IMR-90 (cell line): Measurements from ENCODE around the gene BAIAP2.

ENCODE experiments used
- BHLHE40 ChIP-seq: fragments of 150-350 bp; IDR thresholded peaks from 2 replicates; pipeline ENCODE4 v1.6.1; 2016; ENCODE audit warnings: mild to moderate bottlenecking, low read depth, low read length
- CEBPB ChIP-seq: IDR thresholded peaks from 2 replicates; pipeline ENCODE4 v1.6.1; 2012; ENCODE audit warnings: low read depth, low read length, improper control_type of control experiment
- CHD1 ChIP-seq: IDR thresholded peaks from 2 replicates; pipeline ENCODE4 v1.6.1; 2012; ENCODE audit warnings: low read depth, low read length, improper control_type of control experiment
- MAFK ChIP-seq: IDR thresholded peaks from 2 replicates; pipeline ENCODE4 v1.6.1; 2012; ENCODE audit warnings: low read depth, low read length, improper control_type of control experiment
- MAZ ChIP-seq: IDR thresholded peaks from 2 replicates; pipeline ENCODE4 v1.6.1; 2012; ENCODE audit warnings: low read depth, mild to moderate bottlenecking, low read length, improper control_type of control experiment, moderate library complexity, borderline replicate concordance
- MXI1 ChIP-seq: IDR thresholded peaks from 2 replicates; pipeline ENCODE4 v1.6.1; 2012; ENCODE audit warnings: low read depth, mild to moderate bottlenecking, low read length, moderate library complexity, borderline replicate concordance
- POLR2A ChIP-seq: IDR thresholded peaks from 2 replicates; pipeline ENCODE4 v1.6.1; 2012; ENCODE audit warnings: mild to moderate bottlenecking, low read depth, low read length
- RAD21 ChIP-seq: IDR thresholded peaks from 2 replicates; pipeline ENCODE4 v1.6.1; 2012; ENCODE audit warnings: low read length, improper control_type of control experiment
- RCOR1 ChIP-seq: IDR thresholded peaks from 2 replicates; pipeline ENCODE4 v1.6.1; 2012; ENCODE audit warnings: mild to moderate bottlenecking, low read length, improper control_type of control experiment; ENCODE audit not compliant: insufficient replicate concordance
- RFX5 ChIP-seq: IDR thresholded peaks from 2 replicates; pipeline ENCODE4 v1.8.0; 2012; ENCODE audit warnings: low read depth, mild to moderate bottlenecking, low read length, moderate library complexity
- SMC3 ChIP-seq: fragments of 150-350 bp; IDR thresholded peaks from 2 replicates; pipeline ENCODE4 v1.6.1; 2016; ENCODE audit warnings: low read depth, mild to moderate bottlenecking, antibody characterized with exemption, low read length, moderate library complexity
- TF ChIP-seq, protein P1 (sequence below): fragments of 150-350 bp; IDR thresholded peaks from 2 replicates; pipeline ENCODE4 v1.6.1; 2016; ENCODE audit warnings: low read depth, mild to moderate bottlenecking, low read length, moderate library complexity, borderline replicate concordance
- TF ChIP-seq, protein P2 (sequence below): conservative IDR thresholded peaks from 2 replicates; pipeline ENCODE4 v1.5.1; 2012; ENCODE audit warnings: mild to moderate bottlenecking, low read depth, low read length, improper control_type of control experiment
- TF ChIP-seq, protein P3 (sequence below): fragments of 150-350 bp; IDR thresholded peaks from 2 replicates; pipeline ENCODE4 v1.6.1; 2017; ENCODE audit warnings: mild to moderate bottlenecking, antibody characterized with exemption, low read length, low read depth

DNA sequence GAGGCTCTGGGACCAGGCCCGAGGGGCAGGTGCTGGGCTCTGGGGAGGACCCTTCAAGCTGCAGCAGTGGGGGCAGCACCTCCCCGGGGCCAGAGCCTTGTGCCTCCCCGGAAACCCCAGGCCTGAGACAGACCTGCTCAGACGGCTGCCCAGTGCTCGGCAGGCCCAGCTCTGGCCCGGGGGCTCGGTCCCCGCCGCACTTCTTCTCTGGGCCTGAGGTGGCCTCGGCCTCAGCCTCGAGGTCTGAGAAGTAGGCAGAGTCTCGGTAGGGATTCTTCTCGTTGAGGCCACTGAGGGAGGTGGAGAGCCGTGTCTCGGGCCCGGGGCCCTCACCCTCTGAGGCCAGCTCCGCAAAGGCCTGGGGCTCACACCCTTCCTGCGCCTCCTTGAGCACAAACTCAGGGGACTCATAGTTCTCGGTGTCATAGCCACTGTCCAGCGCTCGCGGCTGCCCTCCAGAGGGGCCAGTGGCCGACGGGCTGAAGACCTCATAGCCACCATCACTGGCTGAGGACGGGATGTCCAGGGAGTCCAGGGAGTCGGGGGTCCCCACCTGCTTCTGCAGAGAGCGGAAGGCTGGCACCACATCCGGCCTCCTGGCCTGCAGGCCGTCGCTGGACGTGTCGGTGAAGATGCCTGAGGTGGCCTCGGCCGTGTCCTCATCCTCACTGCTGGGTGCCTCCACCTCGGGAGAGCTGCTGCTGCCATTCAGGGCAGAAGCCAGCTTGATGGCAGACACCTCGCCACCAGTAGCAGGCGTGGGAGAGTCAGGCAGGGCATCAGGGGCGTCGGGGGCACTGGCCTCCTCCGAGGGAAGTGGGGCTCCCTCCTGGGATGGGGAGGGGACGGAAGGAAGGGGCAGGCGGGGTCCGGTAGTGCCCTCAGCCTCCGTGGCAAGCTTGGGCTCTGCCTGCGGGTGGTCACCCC is 86.0 kb downstream of the BAIAP2 start:
- TF ChIP-seq, protein P1, sequence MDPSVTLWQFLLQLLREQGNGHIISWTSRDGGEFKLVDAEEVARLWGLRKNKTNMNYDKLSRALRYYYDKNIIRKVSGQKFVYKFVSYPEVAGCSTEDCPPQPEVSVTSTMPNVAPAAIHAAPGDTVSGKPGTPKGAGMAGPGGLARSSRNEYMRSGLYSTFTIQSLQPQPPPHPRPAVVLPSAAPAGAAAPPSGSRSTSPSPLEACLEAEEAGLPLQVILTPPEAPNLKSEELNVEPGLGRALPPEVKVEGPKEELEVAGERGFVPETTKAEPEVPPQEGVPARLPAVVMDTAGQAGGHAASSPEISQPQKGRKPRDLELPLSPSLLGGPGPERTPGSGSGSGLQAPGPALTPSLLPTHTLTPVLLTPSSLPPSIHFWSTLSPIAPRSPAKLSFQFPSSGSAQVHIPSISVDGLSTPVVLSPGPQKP, result no peak
- no peak for TF ChIP-seq POLR2A
- TF ChIP-seq SMC3, result no peak
- TF ChIP-seq, protein P2, sequence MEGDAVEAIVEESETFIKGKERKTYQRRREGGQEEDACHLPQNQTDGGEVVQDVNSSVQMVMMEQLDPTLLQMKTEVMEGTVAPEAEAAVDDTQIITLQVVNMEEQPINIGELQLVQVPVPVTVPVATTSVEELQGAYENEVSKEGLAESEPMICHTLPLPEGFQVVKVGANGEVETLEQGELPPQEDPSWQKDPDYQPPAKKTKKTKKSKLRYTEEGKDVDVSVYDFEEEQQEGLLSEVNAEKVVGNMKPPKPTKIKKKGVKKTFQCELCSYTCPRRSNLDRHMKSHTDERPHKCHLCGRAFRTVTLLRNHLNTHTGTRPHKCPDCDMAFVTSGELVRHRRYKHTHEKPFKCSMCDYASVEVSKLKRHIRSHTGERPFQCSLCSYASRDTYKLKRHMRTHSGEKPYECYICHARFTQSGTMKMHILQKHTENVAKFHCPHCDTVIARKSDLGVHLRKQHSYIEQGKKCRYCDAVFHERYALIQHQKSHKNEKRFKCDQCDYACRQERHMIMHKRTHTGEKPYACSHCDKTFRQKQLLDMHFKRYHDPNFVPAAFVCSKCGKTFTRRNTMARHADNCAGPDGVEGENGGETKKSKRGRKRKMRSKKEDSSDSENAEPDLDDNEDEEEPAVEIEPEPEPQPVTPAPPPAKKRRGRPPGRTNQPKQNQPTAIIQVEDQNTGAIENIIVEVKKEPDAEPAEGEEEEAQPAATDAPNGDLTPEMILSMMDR, result no peak
- TF ChIP-seq MAZ, result no peak
- no peak for TF ChIP-seq RFX5
- TF ChIP-seq, protein P3, sequence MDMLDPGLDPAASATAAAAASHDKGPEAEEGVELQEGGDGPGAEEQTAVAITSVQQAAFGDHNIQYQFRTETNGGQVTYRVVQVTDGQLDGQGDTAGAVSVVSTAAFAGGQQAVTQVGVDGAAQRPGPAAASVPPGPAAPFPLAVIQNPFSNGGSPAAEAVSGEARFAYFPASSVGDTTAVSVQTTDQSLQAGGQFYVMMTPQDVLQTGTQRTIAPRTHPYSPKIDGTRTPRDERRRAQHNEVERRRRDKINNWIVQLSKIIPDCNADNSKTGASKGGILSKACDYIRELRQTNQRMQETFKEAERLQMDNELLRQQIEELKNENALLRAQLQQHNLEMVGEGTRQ, result no peak
- no peak for TF ChIP-seq BHLHE40
- no peak for TF ChIP-seq MAFK
- no peak for TF ChIP-seq RCOR1
- TF ChIP-seq CEBPB, result no peak
- TF ChIP-seq MXI1, result no peak
- no peak for TF ChIP-seq RAD21
- TF ChIP-seq CHD1, result no peak
